ENCODE data around the gene CTBP2.

The CTBP2 gene

GRCh38 chr10:125120053-125120710 lies 40.2 kb downstream of the CTBP2 start:
- no peak for TF ChIP-seq CTCF (conservative IDR thresholded peaks at IDR 0.05; ENCODE audit: control insufficient read depth, insufficient read depth, low read depth, low read length)
- H3K4me3 ChIP-seq (ENCODE audit: control insufficient read depth, low read depth, low read length) = no peak overlapping the region
- DNase-seq (ENCODE audit: low read depth) = peak; percentile 70

GRCh38 chr10:125118701-125119100 lies 41.7 kb downstream of the CTBP2 start:
- TF ChIP-seq CTCF (conservative IDR thresholded peaks at IDR 0.05; ENCODE audit: control insufficient read depth, insufficient read depth, low read depth, low read length) = no peak

GRCh38 chr10:125118011-125118611 lies 42.3 kb downstream of the CTBP2 start:
- TF ChIP-seq CTCF (conservative IDR thresholded peaks at IDR 0.05; ENCODE audit: control insufficient read depth, insufficient read depth, low read depth, low read length) = no peak
- peak; percentile 31 for DNase-seq (ENCODE audit: low read depth)

More at GRCh38 chr10:125118701-125119100, 41.7 kb downstream of the CTBP2 start:
- H3K4me3 ChIP-seq (ENCODE audit: control insufficient read depth, low read depth, low read length) = no peak overlapping the region
- DNase-seq (ENCODE audit: low read depth) = no peak

GRCh38 chr10:125116652-125117310 lies 43.6 kb downstream of the CTBP2 start:
- H3K4me3 ChIP-seq (ENCODE audit: control insufficient read depth, low read depth, low read length) = no peak overlapping the region
- no peak for TF ChIP-seq CTCF (conservative IDR thresholded peaks at IDR 0.05; ENCODE audit: control insufficient read depth, insufficient read depth, low read depth, low read length)
- DNase-seq (ENCODE audit: low read depth) = no peak

More at GRCh38 chr10:125118011-125118611, 42.3 kb downstream of the CTBP2 start:
- no peak overlapping the region for H3K4me3 ChIP-seq (ENCODE audit: control insufficient read depth, low read depth, low read length)

GRCh38 chr10:125116041-125116649 lies 44.2 kb downstream of the CTBP2 start:
- no peak for TF ChIP-seq CTCF (conservative IDR thresholded peaks at IDR 0.05; ENCODE audit: control insufficient read depth, insufficient read depth, low read depth, low read length)
- no peak for DNase-seq (ENCODE audit: low read depth)
- H3K4me3 ChIP-seq (ENCODE audit: control insufficient read depth, low read depth, low read length) = no peak overlapping the region

- no peak for DNase-seq (ENCODE audit: low read depth)
- no peak overlapping the region for H3K4me3 ChIP-seq (ENCODE audit: control insufficient read depth, low read depth, low read length)
- TF ChIP-seq CTCF (conservative IDR thresholded peaks at IDR 0.05; ENCODE audit: control insufficient read depth, insufficient read depth, low read depth, low read length) = no peak
Observed at GRCh38 chr10:125115409-125115808, 45.0 kb downstream of the CTBP2 start.

Measured in fibroblast of mammary gland (primary cell).